IMR-90 (cell line): Measurements from ENCODE around the gene GRAMD4. TPM values are rescaled to one million over a fixed set of nuclear protein-coding genes. Genes with fewer than 3 reads are reported as not detected.

Experiments
- ATAC-seq: fragments of 200-7000 bp; cut with Tn5 transposase; 2 replicates; pipeline ENCODE4 v1.9.1; 2020; ENCODE audit warnings: low read depth, mild to moderate bottlenecking, moderate library complexity
- BruUV-seq: library from RNA; stranded (reverse); fragments of 400-500 nt; replicated peaks from 2 replicates; lab custom pipeline; 2021; lab: Mats Ljungman, UMichigan
- CTCF ChIA-PET: fragments of 300-600 bp; formaldehyde crosslinking; extraction: SDS; loops from one replicate; lab custom pipeline; 2021; ENCODE audit warnings: antibody characterized with exemption; lab: Yijun Ruan, JAX
- POLR2A ChIA-PET: fragments of 300-600 bp; sonication (Branson Sonifier 250); formaldehyde crosslinking; loops from one replicate; lab custom pipeline; 2022; ENCODE audit warnings: antibody characterized with exemption; ENCODE audit not compliant: unreplicated experiment; lab: Charles Lee
- DNase-seq: peaks from one replicate; pipeline ENCODE4 v3.0.0; 2013
- H2AFZ ChIP-seq: replicated peaks from 2 replicates; pipeline ENCODE3; 2013; ENCODE audit warnings: low read length, mild to moderate bottlenecking; ENCODE audit not compliant: poor library complexity
- H2AK5ac ChIP-seq: 2 replicates; pipeline ENCODE4 v1.6.1; 2013; ENCODE audit warnings: low read depth, low read length, inconsistent platforms
- H2AK9ac ChIP-seq: replicated peaks from 2 replicates; pipeline ENCODE3; 2013; ENCODE audit warnings: mild to moderate bottlenecking, low read depth, low read length, moderate library complexity; ENCODE audit not compliant: poor library complexity
- H2BK120ac ChIP-seq: 2 replicates; pipeline ENCODE4 v1.6.1; 2013; ENCODE audit warnings: low read depth, low read length, inconsistent platforms
- H2BK15ac ChIP-seq: 3 replicates; pipeline ENCODE4 v1.6.1; 2013; ENCODE audit warnings: low read depth, low read length, inconsistent platforms
- H2BK20ac ChIP-seq: 2 replicates; pipeline ENCODE4 v1.6.1; 2013; ENCODE audit warnings: low read depth, mild to moderate bottlenecking, inconsistent platforms, low read length, moderate library complexity
- H2BK5ac ChIP-seq: 2 replicates; pipeline ENCODE4 v1.6.1; 2013; ENCODE audit warnings: mild to moderate bottlenecking, low read depth, low read length, inconsistent platforms; ENCODE audit not compliant: poor library complexity, severe bottlenecking
- H3K14ac ChIP-seq: replicated peaks from 2 replicates; pipeline ENCODE4 v1.6.1; 2013; ENCODE audit warnings: low read depth, low read length, inconsistent platforms
- H3K18ac ChIP-seq: 2 replicates; pipeline ENCODE4 v1.6.1; 2013; ENCODE audit warnings: low read depth, low read length, control low read depth
- H3K23ac ChIP-seq: 2 replicates; pipeline ENCODE4 v1.6.1; 2013; ENCODE audit warnings: low read depth, low read length, inconsistent platforms
- H3K27ac ChIP-seq: 2 replicates; pipeline ENCODE4 v1.5.1; 2013; ENCODE audit warnings: mild to moderate bottlenecking, control low read depth, low read length; ENCODE audit not compliant: insufficient read depth
- H3K27me3 ChIP-seq: 2 replicates; pipeline ENCODE4 v1.6.1; 2013; ENCODE audit warnings: low read length; ENCODE audit not compliant: control insufficient read depth, insufficient read depth
- H3K36me3 ChIP-seq: 2 replicates; pipeline ENCODE4 v1.6.1; 2013; ENCODE audit warnings: low read length, mixed read lengths; ENCODE audit not compliant: control insufficient read depth, insufficient read depth
- H3K4ac ChIP-seq: 2 replicates; pipeline ENCODE4 v1.6.1; 2013; ENCODE audit warnings: low read depth, low read length, inconsistent platforms
- H3K4me1 ChIP-seq: 2 replicates; pipeline ENCODE4 v1.6.1; 2013; ENCODE audit warnings: low read length, mixed read lengths; ENCODE audit not compliant: control insufficient read depth, insufficient read depth
- H3K4me2 ChIP-seq: 2 replicates; pipeline ENCODE4 v1.6.1; 2013; ENCODE audit warnings: low read depth, mild to moderate bottlenecking, control low read depth, low read length, moderate library complexity
- H3K4me3 ChIP-seq: 2 replicates; pipeline ENCODE4 v1.5.1; 2013; ENCODE audit warnings: low read depth, mild to moderate bottlenecking, control low read depth, low read length, moderate library complexity; ENCODE audit not compliant: insufficient read depth
- H3K56ac ChIP-seq: 2 replicates; pipeline ENCODE4 v1.6.1; 2013; ENCODE audit warnings: low read length, inconsistent platforms; ENCODE audit not compliant: insufficient read depth; ENCODE audit errors: extremely low read depth
- H3K79me1 ChIP-seq, 2 experiments: 2 replicates each; pipeline ENCODE4 v1.6.1; 2013; ENCODE audit warnings: low read length in 2 of 2, inconsistent platforms in 1 of 2, low read depth in 1 of 2
- H3K9ac ChIP-seq: 2 replicates; pipeline ENCODE4 v1.6.1; 2013; ENCODE audit warnings: low read depth, low read length, control low read depth
- H3K9me1 ChIP-seq: 2 replicates; pipeline ENCODE4 v1.6.1; 2013; ENCODE audit warnings: low read length, inconsistent platforms; ENCODE audit not compliant: insufficient read depth
- H3K9me3 ChIP-seq: 2 replicates; pipeline ENCODE4 v1.6.1; 2013; ENCODE audit warnings: low read length; ENCODE audit not compliant: control insufficient read depth, insufficient read depth
- H4K20me1 ChIP-seq: 2 replicates; pipeline ENCODE4 v1.6.1; 2013; ENCODE audit warnings: low read length, inconsistent platforms; ENCODE audit not compliant: insufficient read depth
- H4K5ac ChIP-seq: 2 replicates; pipeline ENCODE4 v1.6.1; 2013; ENCODE audit warnings: mild to moderate bottlenecking, low read depth, low read length, control low read depth
- H4K8ac ChIP-seq, 2 experiments: 2 replicates each; pipeline ENCODE4 v1.6.1; 2013; ENCODE audit warnings: low read depth in 2 of 2, low read length in 2 of 2, control low read depth in 1 of 2, inconsistent platforms in 1 of 2
- H4K91ac ChIP-seq: 2 replicates; pipeline ENCODE4 v1.6.1; 2013; ENCODE audit warnings: low read depth, low read length, inconsistent platforms; ENCODE audit not compliant: insufficient read depth
- BHLHE40 ChIP-seq: fragments of 150-350 bp; IDR thresholded peaks from 2 replicates; pipeline ENCODE4 v1.6.1; 2016; ENCODE audit warnings: mild to moderate bottlenecking, low read depth, low read length
- CEBPB ChIP-seq: IDR thresholded peaks from 2 replicates; pipeline ENCODE4 v1.6.1; 2012; ENCODE audit warnings: low read depth, low read length, improper control_type of control experiment
- CHD1 ChIP-seq: IDR thresholded peaks from 2 replicates; pipeline ENCODE4 v1.6.1; 2012; ENCODE audit warnings: low read depth, low read length, improper control_type of control experiment
- FOS ChIP-seq: fragments of 150-350 bp; IDR thresholded peaks from 2 replicates; pipeline ENCODE4 v1.6.1; 2016; ENCODE audit warnings: low read depth, low read length
- MAFK ChIP-seq: IDR thresholded peaks from 2 replicates; pipeline ENCODE4 v1.6.1; 2012; ENCODE audit warnings: low read depth, low read length, improper control_type of control experiment
- MAZ ChIP-seq: IDR thresholded peaks from 2 replicates; pipeline ENCODE4 v1.6.1; 2012; ENCODE audit warnings: low read depth, mild to moderate bottlenecking, low read length, improper control_type of control experiment, moderate library complexity, borderline replicate concordance
- MXI1 ChIP-seq: IDR thresholded peaks from 2 replicates; pipeline ENCODE4 v1.6.1; 2012; ENCODE audit warnings: low read depth, mild to moderate bottlenecking, low read length, moderate library complexity, borderline replicate concordance
- NFE2L2 ChIP-seq: fragments of 150-350 bp; IDR thresholded peaks from 2 replicates; pipeline ENCODE4 v1.6.1; 2016; ENCODE audit warnings: low read depth, mild to moderate bottlenecking, low read length
- POLR2A ChIP-seq: IDR thresholded peaks from 2 replicates; pipeline ENCODE4 v1.6.1; 2012; ENCODE audit warnings: mild to moderate bottlenecking, low read depth, low read length
- RAD21 ChIP-seq: IDR thresholded peaks from 2 replicates; pipeline ENCODE4 v1.6.1; 2012; ENCODE audit warnings: low read length, improper control_type of control experiment
- RCOR1 ChIP-seq: IDR thresholded peaks from 2 replicates; pipeline ENCODE4 v1.6.1; 2012; ENCODE audit warnings: mild to moderate bottlenecking, low read length, improper control_type of control experiment; ENCODE audit not compliant: insufficient replicate concordance
- RFX5 ChIP-seq: IDR thresholded peaks from 2 replicates; pipeline ENCODE4 v1.8.0; 2012; ENCODE audit warnings: low read depth, mild to moderate bottlenecking, low read length, moderate library complexity
- SMC3 ChIP-seq: fragments of 150-350 bp; IDR thresholded peaks from 2 replicates; pipeline ENCODE4 v1.6.1; 2016; ENCODE audit warnings: low read depth, mild to moderate bottlenecking, antibody characterized with exemption, low read length, moderate library complexity
- WGBS, 2 experiments: methylation state at CpG; one replicate each; pipeline versions ENCODE4 v1.1.5 to v1.1.7; 2013; ENCODE audit warnings: missing lambda C conversion rate in 2 of 2; ENCODE audit not compliant: insufficient read length in 1 of 2; ENCODE audit errors: extremely low coverage in 2 of 2; 5-methylcytosine and 5-hydroxymethylcytosine counted together
- dilution Hi-C: fragments of 300-500 bp; cut with HindIII; formaldehyde crosslinking; loops from one replicate; pipeline ENCODE4 v1.14.3; 2018; ENCODE audit warnings: low sequenced_read_pairs; ENCODE audit not compliant: unreplicated experiment
- in situ Hi-C: fragments of 300-500 bp; cut with MboI; formaldehyde crosslinking; loops from 3 replicates; pipeline ENCODE4 v1.14.3; 2019; ENCODE audit warnings: low sequenced_read_pairs, inconsistent platforms, mixed read lengths
- intact Hi-C: fragments of 100-400 bp; cut with micrococcal nuclease; formaldehyde crosslinking; loops from 2 replicates; pipeline ENCODE4 v1.10.0; 2022
- polyA plus RNA-seq, 3 experiments: library from polyadenylated mRNA; depleted of rRNA; stranded (reverse); fragments of >200 nt; gene quantifications; 2 replicates each; pipeline ENCODE4 v1.2.3, GENCODE V29; 2012; ENCODE audit warnings: low replicate concordance in 1 of 3
- total RNA-seq: library from RNA; depleted of rRNA; stranded (reverse); fragments of >200 nt; gene quantifications from 2 replicates; pipeline ENCODE4 v1.2.3, GENCODE V29; 2012
- TF ChIP-seq, protein P1 (sequence below): fragments of 150-350 bp; IDR thresholded peaks from 2 replicates; pipeline ENCODE4 v1.6.1; 2016; ENCODE audit warnings: low read depth, mild to moderate bottlenecking, low read length, moderate library complexity, borderline replicate concordance
- TF ChIP-seq, protein P2 (sequence below): conservative IDR thresholded peaks from 2 replicates; pipeline ENCODE4 v1.5.1; 2012; ENCODE audit warnings: mild to moderate bottlenecking, low read depth, low read length, improper control_type of control experiment
- TF ChIP-seq, protein P3 (sequence below): fragments of 150-350 bp; IDR thresholded peaks from 2 replicates; pipeline ENCODE4 v1.6.1; 2017; ENCODE audit warnings: mild to moderate bottlenecking, antibody characterized with exemption, low read length, low read depth

The GRAMD4 gene
- total and polyA plus RNA-seq, 2 of the 4 experiments (the other 2 are of a cell fraction): 2.7 to 5.8 TPM

DNA sequence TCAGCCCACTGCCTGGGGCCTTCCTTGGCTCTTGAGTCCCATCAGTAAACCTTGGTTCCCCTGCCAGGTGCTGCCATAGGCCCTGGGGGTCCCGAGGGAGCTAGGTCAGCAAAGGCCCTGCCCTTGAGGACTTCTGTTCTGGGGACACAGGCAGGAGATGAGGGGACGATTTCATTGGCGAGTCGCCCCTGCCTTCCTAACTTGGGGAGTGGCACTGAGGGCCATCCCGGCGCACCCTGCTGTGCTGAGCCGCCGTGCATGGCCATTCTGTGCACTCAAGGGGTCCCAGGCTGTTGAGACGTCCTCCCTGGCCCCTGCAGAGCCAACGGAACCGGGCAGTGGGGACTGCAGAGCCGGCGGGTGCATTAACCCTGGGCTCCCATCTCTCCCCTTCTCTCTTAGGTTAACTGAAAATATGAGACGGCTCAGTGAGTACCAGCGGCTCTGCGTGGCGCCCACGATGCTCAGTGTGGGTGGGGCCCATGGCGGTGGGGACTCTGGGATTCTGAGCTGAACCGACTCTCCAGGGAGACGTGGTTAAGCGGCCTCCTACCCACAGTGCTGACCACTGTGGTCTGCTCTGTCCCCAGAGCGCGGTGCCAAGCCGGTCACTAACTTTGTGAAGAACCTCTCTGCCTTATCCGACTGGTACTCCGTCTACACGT is 43.4 kb downstream of the GRAMD4 start:
- DNase-seq (no peak), ATAC-seq (no peak)
- Histone ChIP-seq H3K79me1 (no peaks in the 10 kb centered on the region), H3K56ac (no peak overlapping the region), H3K4me3 (no peak overlapping the region), H2AFZ (no peak overlapping the region), H4K20me1 (no peaks in the 10 kb centered on the region), H2AK5ac (no peak overlapping the region), H2BK5ac (no peak overlapping the region), H2BK20ac (no peak overlapping the region), H3K18ac (no peak overlapping the region), H2BK15ac (no peak overlapping the region), H3K4me1 (peaks cover 2% of the 10 kb centered on the region; the same call in 1 of the 2 replicates), H3K9me3 (no peaks in the 10 kb centered on the region), H3K27ac (no peak overlapping the region), H4K8ac (no peak overlapping the region), H3K4me2 (no peak overlapping the region), H3K27me3 (no peaks in the 10 kb centered on the region), H3K9ac (no peak overlapping the region), H3K23ac (no peak overlapping the region), H2AK9ac (no peak overlapping the region), H4K91ac (no peak overlapping the region), H3K36me3 (peaks cover 43% of the 10 kb centered on the region; the same call in 1 of the 2 replicates), H3K14ac (no peak overlapping the region), H2BK120ac (no peak overlapping the region), H3K9me1 (peaks cover 2% of the 10 kb centered on the region; the same call in 1 of the 2 replicates), H3K4ac (no peak overlapping the region), H4K5ac (no peak overlapping the region)
- 96% methylated on average over 17 of the region's 28 CpGs; no CpG with 5 or more reads in 1 of the 2 experiments for WGBS, 2 experiments
- intact Hi-C loops (no loop called here), in situ Hi-C loops (no loop called here), dilution Hi-C loops (no loop called here)
- TF ChIP-seq BHLHE40 (no peak), MAZ (no peak), RAD21 (no peak), RCOR1 (no peak), CHD1 (no peak), POLR2A (no peak), FOS (no peak), RFX5 (no peak), SMC3 (no peak), MXI1 (no peak), NFE2L2 (no peak), MAFK (no peak), CEBPB (no peak)
- TF ChIP-seq, protein P1, sequence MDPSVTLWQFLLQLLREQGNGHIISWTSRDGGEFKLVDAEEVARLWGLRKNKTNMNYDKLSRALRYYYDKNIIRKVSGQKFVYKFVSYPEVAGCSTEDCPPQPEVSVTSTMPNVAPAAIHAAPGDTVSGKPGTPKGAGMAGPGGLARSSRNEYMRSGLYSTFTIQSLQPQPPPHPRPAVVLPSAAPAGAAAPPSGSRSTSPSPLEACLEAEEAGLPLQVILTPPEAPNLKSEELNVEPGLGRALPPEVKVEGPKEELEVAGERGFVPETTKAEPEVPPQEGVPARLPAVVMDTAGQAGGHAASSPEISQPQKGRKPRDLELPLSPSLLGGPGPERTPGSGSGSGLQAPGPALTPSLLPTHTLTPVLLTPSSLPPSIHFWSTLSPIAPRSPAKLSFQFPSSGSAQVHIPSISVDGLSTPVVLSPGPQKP: no peak
- TF ChIP-seq, protein P2, sequence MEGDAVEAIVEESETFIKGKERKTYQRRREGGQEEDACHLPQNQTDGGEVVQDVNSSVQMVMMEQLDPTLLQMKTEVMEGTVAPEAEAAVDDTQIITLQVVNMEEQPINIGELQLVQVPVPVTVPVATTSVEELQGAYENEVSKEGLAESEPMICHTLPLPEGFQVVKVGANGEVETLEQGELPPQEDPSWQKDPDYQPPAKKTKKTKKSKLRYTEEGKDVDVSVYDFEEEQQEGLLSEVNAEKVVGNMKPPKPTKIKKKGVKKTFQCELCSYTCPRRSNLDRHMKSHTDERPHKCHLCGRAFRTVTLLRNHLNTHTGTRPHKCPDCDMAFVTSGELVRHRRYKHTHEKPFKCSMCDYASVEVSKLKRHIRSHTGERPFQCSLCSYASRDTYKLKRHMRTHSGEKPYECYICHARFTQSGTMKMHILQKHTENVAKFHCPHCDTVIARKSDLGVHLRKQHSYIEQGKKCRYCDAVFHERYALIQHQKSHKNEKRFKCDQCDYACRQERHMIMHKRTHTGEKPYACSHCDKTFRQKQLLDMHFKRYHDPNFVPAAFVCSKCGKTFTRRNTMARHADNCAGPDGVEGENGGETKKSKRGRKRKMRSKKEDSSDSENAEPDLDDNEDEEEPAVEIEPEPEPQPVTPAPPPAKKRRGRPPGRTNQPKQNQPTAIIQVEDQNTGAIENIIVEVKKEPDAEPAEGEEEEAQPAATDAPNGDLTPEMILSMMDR: no peak
- TF ChIP-seq, protein P3, sequence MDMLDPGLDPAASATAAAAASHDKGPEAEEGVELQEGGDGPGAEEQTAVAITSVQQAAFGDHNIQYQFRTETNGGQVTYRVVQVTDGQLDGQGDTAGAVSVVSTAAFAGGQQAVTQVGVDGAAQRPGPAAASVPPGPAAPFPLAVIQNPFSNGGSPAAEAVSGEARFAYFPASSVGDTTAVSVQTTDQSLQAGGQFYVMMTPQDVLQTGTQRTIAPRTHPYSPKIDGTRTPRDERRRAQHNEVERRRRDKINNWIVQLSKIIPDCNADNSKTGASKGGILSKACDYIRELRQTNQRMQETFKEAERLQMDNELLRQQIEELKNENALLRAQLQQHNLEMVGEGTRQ: no peak
- BruUV-seq: no TSS peak
- POLR2A ChIA-PET: no interaction called here
- CTCF ChIA-PET: no interaction called here
